Natural killer cell treated with Interleukin-12 subunit alpha and Interleukin-12 subunit beta and Interleukin-15 and Interleukin-18, amount 100 ng/mL, for 72 hours (primary cell): ENCODE measurements around the gene PAX3. TPM values are rescaled to one million over a fixed set of nuclear protein-coding genes. Genes with fewer than 3 reads are reported as not detected.

Experiments
- ATAC-seq, 2 donors: fragments of 150-1000 bp; cut with Tn5 transposase in 1 of 2; sonication (Bioruptor Pico), chemical (Tn5 transposase) in 1 of 2; 2 replicates each; pipeline ENCODE4 v1.10.0; 2021
- DNase-seq: peaks from one replicate; pipeline ENCODE4 v3.0.0; 2022; ENCODE audit warnings: low spot score
- H3K27ac Mint-ChIP-seq, 2 donors: 1 replicate in 1 of 2; 2 replicates in 1 of 2; pipeline ENCODE4 v1.8.0; 2022; ENCODE audit warnings: mixed read lengths in 2 of 2, mild to moderate bottlenecking in 1 of 2, moderate library complexity in 1 of 2
- H3K27me3 Mint-ChIP-seq, 2 donors: 1 replicate in 1 of 2; 2 replicates in 1 of 2; pipeline ENCODE4 v1.8.0; 2022; ENCODE audit warnings: mixed read lengths in 2 of 2
- H3K36me3 Mint-ChIP-seq: one replicate; pipeline ENCODE4 v1.8.0; 2022; ENCODE audit warnings: mixed read lengths
- H3K4me1 Mint-ChIP-seq, 2 donors: 1 replicate in 1 of 2; 2 replicates in 1 of 2; pipeline ENCODE4 v1.8.0; 2022; ENCODE audit warnings: low read depth in 2 of 2, mixed read lengths in 2 of 2, mild to moderate bottlenecking in 1 of 2
- H3K4me3 Mint-ChIP-seq: one replicate; pipeline ENCODE4 v1.8.0; 2022; ENCODE audit warnings: mixed read lengths
- H3K9me3 Mint-ChIP-seq: 2 replicates; pipeline ENCODE4 v1.8.0; 2022; ENCODE audit warnings: mixed read lengths
- total RNA-seq, 2 donors: library from RNA; stranded (reverse); gene quantifications; one replicate each; pipeline ENCODE4 v1.2.3, GENCODE V29; 2022

Gene PAX3
- total RNA-seq, 2 donors from 2014 or later = not detected

DNA sequence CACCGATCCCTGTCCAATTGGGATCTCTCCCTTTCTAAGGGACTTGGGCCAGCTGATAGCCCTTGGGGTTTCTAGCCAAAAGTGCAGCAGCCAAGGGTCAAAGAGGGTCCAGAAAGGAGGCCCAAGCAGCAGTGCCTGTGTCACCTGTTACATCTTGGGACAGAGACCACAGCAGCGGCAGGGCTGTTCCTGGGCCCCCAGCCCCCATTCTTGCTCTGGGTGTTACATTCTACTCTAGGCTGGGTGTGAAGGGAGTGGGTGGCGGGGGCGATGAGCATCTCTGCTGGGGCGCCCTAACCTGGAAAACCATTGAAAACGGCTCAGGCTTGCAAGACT lies 1.2 kb downstream of the PAX3 start:
- H3K4me1 Mint-ChIP-seq = peaks cover 10 to 28% of the 10 kb centered on the region in 2 donors
- H3K27ac Mint-ChIP-seq = no peak overlapping the region
- peaks cover 71% of the 10 kb centered on the region in 2 donors for H3K27me3 Mint-ChIP-seq
- H3K9me3 Mint-ChIP-seq = peaks cover 4% of the 10 kb centered on the region
- peaks cover 15% of the 10 kb centered on the region for H3K36me3 Mint-ChIP-seq
- no peak overlapping the region for H3K4me3 Mint-ChIP-seq
- DNase-seq = no peak
- no peak for ATAC-seq

DNA sequence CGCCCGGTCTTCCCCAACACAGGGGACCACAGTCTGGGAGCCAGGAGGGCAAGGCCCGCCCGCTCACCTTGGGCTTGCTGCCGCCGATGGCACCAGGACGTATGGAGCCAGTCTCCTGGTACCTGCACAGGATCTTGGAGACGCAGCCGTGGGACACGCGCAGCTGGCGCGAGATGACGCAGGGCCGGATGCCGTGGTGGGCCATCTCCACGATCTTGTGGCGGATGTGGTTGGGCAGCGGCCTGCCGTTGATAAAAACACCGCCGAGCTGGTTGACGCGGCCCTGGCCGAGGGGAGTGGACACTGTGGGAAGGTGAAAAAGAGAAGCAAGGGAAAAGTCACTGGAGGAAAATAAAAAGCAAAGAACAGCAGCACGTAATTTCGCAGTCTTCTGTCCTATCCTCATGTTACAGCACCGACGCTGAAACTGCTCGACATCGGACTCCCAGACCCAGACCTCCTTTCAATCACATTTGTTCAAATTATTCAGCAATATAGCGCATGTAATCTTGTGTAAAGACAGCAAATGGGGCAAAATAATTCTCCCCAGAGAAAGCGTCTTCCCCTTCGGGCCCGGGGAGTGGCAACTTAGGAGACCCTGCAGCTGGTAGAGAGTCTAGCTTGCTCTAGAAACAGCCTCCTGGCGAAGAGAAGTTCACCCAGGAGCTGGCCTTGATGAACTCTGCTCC lies 1.7 kb downstream of the PAX3 start:
- DNase-seq = no peak

DNA sequence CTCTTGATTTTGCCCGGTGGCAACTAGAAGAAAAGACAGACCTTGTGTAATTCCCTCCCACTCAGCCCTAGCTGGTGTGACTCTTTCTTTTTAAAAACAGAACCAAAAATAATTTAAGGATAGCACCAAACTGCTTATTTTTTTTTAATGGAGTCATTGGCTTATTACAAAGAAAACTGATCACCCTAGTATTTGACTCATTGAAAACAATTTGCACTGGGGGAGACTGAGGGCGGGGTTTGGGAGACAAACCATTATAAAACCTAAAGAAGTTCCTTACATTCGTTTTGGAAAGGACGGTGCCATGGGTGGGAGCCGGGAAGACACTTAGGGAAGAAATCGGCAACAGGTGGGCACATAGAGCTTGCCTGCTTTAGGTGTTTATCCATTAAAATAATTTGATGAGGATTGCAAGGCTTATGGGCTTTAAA lies 2.5 kb downstream of the PAX3 start:
- Mint-ChIP-seq H3K27ac (no peak overlapping the region), H3K4me1 (peaks cover 10 to 27% of the 10 kb centered on the region in 2 donors), H3K36me3 (peaks cover 14% of the 10 kb centered on the region), H3K9me3 (peaks cover 4% of the 10 kb centered on the region), H3K4me3 (peak overlapping the region; percentile 44), H3K27me3 (peaks cover 60 to 65% of the 10 kb centered on the region in 2 donors)
- ATAC-seq (no peak), DNase-seq (no peak)

More for the DNA sequence above, 1.7 kb downstream of the PAX3 start:
- H3K4me1 Mint-ChIP-seq = peaks cover 10 to 27% of the 10 kb centered on the region in 2 donors
- no peak for ATAC-seq
- H3K27ac Mint-ChIP-seq = no peak overlapping the region
- H3K27me3 Mint-ChIP-seq = peaks cover 66 to 71% of the 10 kb centered on the region in 2 donors
- peaks cover 4% of the 10 kb centered on the region for H3K9me3 Mint-ChIP-seq
- no peak overlapping the region for H3K4me3 Mint-ChIP-seq
- peaks cover 14% of the 10 kb centered on the region for H3K36me3 Mint-ChIP-seq

DNA sequence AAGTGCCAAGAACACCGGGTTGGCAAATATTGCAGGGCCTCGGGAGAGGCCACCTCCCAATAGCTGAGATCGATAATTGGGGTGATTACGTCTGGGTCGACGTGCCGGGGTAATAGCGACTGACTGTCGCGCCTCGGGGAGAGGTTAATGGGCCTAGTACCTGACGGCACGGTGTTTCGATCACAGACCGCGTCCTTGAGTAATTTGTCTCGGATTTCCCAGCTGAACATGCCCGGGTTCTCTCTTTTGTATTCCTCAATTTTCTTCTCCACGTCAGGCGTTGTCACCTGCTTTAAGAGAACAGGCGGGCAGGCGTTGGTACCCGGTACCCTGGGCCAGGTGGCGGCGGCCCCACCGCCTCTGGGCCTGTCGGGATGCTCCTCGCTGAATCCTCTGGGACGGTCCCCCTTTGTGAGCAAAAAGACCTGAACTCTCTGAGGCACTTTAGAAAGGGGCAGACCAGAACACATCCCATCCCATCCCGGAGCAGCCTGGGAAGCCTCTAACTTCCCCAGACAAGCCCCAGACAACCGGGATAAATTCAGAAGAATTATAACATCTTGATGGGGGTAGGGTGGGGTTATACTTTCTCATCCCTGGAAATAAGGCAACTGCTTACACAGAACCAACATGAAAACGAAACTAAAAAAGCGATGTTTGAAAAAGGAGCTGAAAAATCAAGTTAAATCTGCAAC lies 3.3 kb downstream of the PAX3 start:
- ATAC-seq (no peak), DNase-seq (no peak)
- H3K36me3 Mint-ChIP-seq = peaks cover 16% of the 10 kb centered on the region
- H3K4me1 Mint-ChIP-seq = peaks cover 10 to 27% of the 10 kb centered on the region in 2 donors
- H3K27me3 Mint-ChIP-seq = peaks cover 66% of the 10 kb centered on the region in 2 donors
- H3K4me3 Mint-ChIP-seq = peak overlapping the region; percentile 44
- H3K27ac Mint-ChIP-seq = no peak overlapping the region
- peaks cover 4% of the 10 kb centered on the region for H3K9me3 Mint-ChIP-seq

DNA sequence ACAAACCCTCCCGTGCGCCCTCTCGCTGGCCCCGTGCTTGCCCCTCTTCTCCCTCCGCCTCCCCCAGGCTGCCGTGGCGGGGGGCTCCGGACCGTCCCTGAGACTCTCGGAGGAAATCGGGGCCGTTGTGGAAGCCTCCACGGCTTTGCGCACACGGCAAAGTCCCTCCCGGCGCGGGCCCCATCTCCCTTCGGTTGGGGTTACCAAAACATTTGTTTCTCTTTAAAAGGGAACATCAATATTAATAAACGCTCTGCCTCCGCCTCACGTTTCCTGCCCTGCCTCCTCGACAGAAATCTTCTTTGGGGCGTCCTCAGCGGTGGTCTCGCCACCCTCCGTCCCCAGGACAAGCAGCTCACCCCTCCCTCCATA lies 3.8 kb downstream of the PAX3 start:
- Mint-ChIP-seq H3K9me3 (peaks cover 4% of the 10 kb centered on the region), H3K27ac (no peak overlapping the region), H3K36me3 (peaks cover 22% of the 10 kb centered on the region), H3K4me3 (peak overlapping the region; percentile 44), H3K4me1 (peaks cover 10 to 27% of the 10 kb centered on the region in 2 donors), H3K27me3 (peaks cover 68 to 70% of the 10 kb centered on the region in 2 donors)
- DNase-seq (no peak), ATAC-seq (no peak)

DNA sequence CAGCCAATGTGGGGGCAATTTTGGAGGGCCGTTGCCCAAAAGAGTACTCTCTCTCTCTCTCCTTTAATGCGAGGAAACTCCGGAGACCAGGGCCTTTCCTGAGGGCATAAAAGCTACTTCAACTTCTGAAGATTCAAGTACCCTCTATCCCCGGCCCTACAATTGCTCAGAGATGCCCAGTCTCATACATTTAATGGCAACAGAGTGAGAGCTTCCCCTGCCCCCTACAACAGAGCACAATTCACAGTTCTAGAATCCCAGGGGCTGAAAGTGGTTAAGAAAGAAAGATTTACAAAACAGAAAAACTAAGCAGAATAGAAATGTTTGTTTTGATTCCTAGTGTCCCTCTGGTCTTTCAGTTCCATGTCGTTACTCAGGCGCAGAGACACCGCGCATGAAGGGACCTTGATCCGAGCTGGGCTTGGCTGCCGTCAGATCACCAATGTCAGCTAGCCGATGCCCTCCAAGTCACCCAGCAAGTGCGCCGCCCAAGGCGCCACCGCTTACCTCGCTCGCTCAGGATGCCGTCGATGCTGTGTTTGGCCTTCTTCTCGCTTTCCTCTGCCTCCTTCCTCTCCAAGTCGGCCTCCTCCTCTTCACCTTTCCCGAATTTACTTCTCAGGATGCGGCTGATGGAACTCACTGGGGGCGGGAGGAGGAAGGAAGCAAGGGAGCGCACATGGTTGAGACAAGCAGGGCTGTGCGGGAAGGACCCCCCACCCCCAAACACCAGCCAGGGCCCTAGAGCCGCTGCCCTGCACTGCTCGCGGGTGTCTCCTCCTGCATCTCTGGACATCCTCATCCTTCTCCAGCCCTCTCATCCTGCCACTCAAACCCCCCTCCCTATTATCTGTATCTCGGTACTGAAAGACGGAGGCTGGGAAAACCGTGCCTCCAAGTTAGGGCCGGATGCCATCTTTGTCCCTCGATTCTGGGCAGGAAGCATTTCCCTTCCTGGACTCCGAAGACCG lies 4.9 kb downstream of the PAX3 start:
- peaks cover 65 to 70% of the 10 kb centered on the region in 2 donors for H3K27me3 Mint-ChIP-seq
- H3K4me1 Mint-ChIP-seq = peaks cover 7 to 21% of the 10 kb centered on the region in 2 donors
- ATAC-seq (no peak), DNase-seq (no peak)
- H3K36me3 Mint-ChIP-seq = peaks cover 16% of the 10 kb centered on the region
- no peaks in the 10 kb centered on the region for H3K9me3 Mint-ChIP-seq
- H3K4me3 Mint-ChIP-seq = no peak overlapping the region
- no peak overlapping the region for H3K27ac Mint-ChIP-seq

DNA sequence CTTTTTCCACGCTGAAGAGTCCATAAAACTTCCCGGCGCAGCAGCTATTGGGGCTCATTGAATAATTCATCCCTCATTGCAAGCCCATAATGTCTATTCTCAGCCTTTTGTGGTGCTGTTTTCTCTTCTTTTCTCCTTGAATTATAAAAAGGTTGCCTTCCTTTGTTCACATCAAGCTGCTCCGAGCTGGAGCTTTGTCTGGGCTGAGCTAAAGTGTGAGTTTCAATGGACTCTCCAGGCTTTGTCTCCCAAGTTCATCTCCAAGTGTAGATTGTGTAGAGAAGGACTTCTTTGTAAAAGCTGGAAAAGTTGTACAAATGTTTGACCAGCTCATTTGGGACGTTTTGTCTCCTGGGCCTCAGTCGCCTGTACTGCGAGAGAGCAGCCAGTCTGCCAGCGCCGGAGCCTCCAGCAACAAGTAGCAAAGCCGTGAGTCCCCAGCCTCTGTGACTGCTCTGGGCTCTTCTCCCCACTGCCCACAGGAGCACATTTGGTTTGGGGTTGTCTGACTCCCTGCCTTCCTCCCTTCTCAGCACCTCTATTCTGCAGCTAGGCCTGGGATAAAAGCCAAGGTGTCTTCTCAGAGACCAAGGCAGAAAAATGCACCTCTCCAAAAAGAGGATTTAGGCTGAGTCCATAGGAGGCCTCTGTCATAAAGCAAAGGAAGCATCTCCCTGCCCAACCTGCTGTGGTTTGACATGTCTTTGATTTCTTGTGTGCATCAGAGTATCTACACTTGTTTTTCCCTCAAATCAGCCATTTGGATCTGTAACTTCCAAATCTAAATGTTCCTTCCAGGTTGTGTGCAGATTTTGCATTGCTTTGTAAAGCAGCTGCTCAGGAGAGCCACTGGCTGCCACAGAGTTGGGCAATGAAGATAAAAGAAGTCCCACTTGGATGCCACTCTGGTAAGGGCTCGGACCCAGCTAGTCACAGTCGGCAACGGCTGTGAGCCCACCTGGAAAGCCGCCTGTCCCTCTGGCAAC lies 6.4 kb downstream of the PAX3 start:
- H3K4me1 Mint-ChIP-seq = peaks cover 4 to 21% of the 10 kb centered on the region in 2 donors
- H3K36me3 Mint-ChIP-seq = peaks cover 15% of the 10 kb centered on the region
- H3K4me3 Mint-ChIP-seq = no peak overlapping the region
- H3K27me3 Mint-ChIP-seq = peaks cover 67 to 76% of the 10 kb centered on the region in 2 donors
- no peak for DNase-seq
- H3K27ac Mint-ChIP-seq = no peak overlapping the region
- H3K9me3 Mint-ChIP-seq = no peaks in the 10 kb centered on the region
- ATAC-seq = no peak

DNA sequence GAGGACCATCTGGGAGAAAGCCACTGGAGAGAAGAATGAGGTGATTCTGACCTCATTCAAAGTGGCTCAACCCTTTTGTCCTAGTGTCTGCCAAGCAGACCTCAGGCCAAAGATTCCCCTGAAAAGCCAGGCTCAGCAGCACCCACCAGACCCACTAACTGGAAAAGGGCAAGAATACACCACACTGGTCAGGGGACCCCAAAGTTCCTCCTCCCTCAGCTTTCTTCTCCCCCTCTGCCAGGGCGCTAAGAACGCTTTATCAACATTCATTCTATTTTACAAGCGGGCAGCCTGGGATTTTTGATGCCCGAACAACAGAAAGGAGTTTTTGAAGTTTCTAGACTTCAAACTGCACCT lies 7.3 kb downstream of the PAX3 start:
- peaks cover 4 to 16% of the 10 kb centered on the region in 2 donors for H3K4me1 Mint-ChIP-seq
- peaks cover 15% of the 10 kb centered on the region for H3K36me3 Mint-ChIP-seq
- no peak overlapping the region for H3K27ac Mint-ChIP-seq
- no peaks in the 10 kb centered on the region for H3K9me3 Mint-ChIP-seq
- H3K4me3 Mint-ChIP-seq = no peak overlapping the region
- ATAC-seq (no peak), DNase-seq (no peak)
- H3K27me3 Mint-ChIP-seq = peaks cover 64 to 69% of the 10 kb centered on the region in 2 donors

DNA sequence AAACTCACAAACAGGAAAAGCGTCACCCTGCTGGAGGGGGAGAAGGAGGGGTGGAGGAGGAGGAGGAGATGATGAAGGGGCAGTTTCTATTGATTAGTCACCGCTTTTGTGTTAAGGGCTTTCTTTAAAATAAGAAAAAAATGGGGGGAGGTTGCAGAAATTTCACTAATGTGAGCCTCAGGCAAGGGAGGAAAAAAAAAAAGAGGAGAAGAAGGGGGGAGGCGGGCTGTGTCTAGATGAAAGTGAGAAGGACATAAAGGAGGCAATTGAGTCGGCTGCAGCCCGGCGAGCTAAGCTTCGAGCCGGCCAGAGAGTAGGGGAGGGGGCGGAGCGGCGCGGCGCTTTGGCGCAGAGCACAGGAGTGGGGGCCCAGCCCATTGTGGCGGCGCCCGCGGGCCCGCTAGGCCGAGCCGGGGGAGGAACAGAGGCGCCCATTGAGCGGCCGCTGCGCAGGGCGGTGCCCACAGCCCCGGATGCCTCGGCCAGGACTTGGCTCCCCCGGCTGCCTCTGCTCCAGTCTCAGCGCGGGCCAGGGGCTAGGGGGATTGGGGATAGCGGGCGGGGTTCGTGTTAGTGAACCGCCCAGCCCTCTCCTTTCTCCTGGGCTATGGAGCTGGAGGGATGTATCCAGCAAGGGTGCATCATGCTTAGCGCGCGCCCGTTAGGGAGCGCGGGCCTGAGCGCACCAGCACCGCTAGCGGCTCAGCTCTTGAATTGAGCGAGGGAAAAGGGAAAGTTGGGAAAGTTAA lies 7.9 kb downstream of the PAX3 start:
- Mint-ChIP-seq H3K27ac (no peak overlapping the region), H3K9me3 (no peaks in the 10 kb centered on the region), H3K4me1 (peaks cover 4 to 11% of the 10 kb centered on the region in 2 donors), H3K36me3 (peaks cover 15% of the 10 kb centered on the region), H3K27me3 (peaks cover 59 to 63% of the 10 kb centered on the region in 2 donors), H3K4me3 (no peak overlapping the region)
- DNase-seq (no peak), ATAC-seq (no peak)

DNA sequence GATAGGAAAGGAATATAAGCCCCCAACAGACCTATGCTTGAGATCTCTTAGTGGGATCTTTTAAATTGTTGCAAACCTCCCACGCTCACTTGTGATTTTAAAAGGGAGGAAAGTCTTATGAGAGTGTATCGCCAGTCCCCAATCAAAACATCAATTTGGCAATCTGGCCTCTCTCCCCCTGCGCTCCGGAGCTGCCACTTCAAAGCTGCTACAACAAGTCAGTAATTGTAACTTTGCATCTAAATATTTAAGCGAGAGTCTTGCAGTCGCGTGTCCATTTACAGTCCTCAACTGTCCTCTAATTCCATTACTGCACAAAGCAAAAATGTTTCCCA lies 8.4 kb downstream of the PAX3 start:
- Mint-ChIP-seq H3K27ac (no peak overlapping the region), H3K9me3 (no peaks in the 10 kb centered on the region), H3K4me1 (peaks cover 4 to 5% of the 10 kb centered on the region in 2 donors), H3K27me3 (peaks cover 54 to 60% of the 10 kb centered on the region in 2 donors), H3K36me3 (peaks cover 15% of the 10 kb centered on the region), H3K4me3 (no peak overlapping the region)
- ATAC-seq (no peak), DNase-seq (no peak)

DNA sequence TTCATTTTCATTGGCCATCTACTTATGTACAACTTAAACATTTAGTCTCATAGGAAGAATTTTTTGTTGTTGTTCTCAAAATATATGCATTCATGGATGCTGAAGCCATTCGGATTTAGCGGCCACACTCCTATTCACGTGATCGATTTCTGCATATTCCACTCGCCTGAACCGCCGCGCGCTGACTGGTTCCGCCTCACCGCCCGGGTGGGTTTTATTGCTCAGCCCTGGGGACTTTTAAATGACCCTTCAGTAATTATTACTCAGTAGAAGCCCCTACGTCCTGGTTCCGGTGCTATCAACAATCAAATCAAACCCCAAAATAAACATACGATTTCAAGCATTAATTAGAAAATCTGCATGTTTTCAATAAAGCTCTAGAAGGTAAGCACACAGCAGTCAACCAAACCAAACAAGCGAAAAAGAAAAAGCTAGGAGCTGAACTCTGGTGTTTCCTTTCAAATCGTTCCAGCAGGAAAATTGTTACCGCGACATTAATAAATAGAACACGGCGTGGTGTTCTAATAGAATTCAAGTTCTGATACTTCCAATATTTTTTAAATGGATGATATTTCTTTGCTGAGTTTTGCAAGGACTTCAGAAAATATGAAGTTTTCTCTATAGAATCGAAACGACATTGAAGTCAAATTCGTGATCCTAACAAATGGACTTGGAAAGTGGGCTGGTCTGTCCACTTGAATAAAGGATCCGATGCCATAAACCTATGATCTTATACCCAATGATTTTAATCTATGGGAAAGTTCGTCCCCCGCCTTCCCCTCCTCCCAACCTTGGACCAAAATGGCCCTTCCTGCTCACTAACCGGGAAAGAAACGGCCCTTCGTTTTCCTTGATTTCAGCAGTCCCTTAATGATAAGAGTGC lies 9.3 kb downstream of the PAX3 start:
- no peaks in the 10 kb centered on the region for H3K4me1 Mint-ChIP-seq
- H3K9me3 Mint-ChIP-seq = no peaks in the 10 kb centered on the region
- no peak overlapping the region for H3K4me3 Mint-ChIP-seq
- H3K27ac Mint-ChIP-seq = no peak overlapping the region
- no peak for DNase-seq
- peaks cover 50 to 61% of the 10 kb centered on the region in 2 donors for H3K27me3 Mint-ChIP-seq
- no peak for ATAC-seq
- H3K36me3 Mint-ChIP-seq = peaks cover 15% of the 10 kb centered on the region
